ENCODE measurements around the gene BTBD2.

Gene BTBD2

GRCh38 chr19:2050991-2051772 is 35.7 kb upstream of the BTBD2 start, which contains the start of gene MKNK2:
Gene MKNK2, minus strand, starts transcription at chr19:2051244. Its CDS starts 393 bp downstream, at chr19:2050851.
- peak; percentile 89 to 92 (median 92) for DNase-seq (ENCODE audit: low read depth in 2 of 3, low spot score in 1 of 3)

- DNase-seq (ENCODE audit: low read depth in 2 of 3, low spot score in 1 of 3), result no peak
Measured at GRCh38 chr19:2050349-2050990, 35.0 kb upstream of the BTBD2 start.

GRCh38 chr19:2049741-2050348 is 34.3 kb upstream of the BTBD2 start:
- peak in 1 of 3 donors; percentile 49 for DNase-seq (ENCODE audit: low read depth in 2 of 3, low spot score in 1 of 3)

GRCh38 chr19:2048959-2049740 is 33.6 kb upstream of the BTBD2 start:
- DNase-seq (ENCODE audit: low read depth in 2 of 3, low spot score in 1 of 3), result no peak

GRCh38 chr19:2048104-2048958 is 32.8 kb upstream of the BTBD2 start:
- no peak for DNase-seq (ENCODE audit: low read depth in 2 of 3, low spot score in 1 of 3)

GRCh38 chr19:2047449-2048103 is 32.1 kb upstream of the BTBD2 start:
- no peak for DNase-seq (ENCODE audit: low read depth in 2 of 3, low spot score in 1 of 3)

GRCh38 chr19:2047076-2047448 is 31.5 kb upstream of the BTBD2 start:
- DNase-seq (ENCODE audit: low read depth in 2 of 3, low spot score in 1 of 3), result no peak

GRCh38 chr19:2046046-2046907 is 30.8 kb upstream of the BTBD2 start:
- no peak for DNase-seq (ENCODE audit: low read depth in 2 of 3, low spot score in 1 of 3)

- no peak for DNase-seq (ENCODE audit: low read depth in 2 of 3, low spot score in 1 of 3)
Measured at GRCh38 chr19:2045501-2046045, 30.1 kb upstream of the BTBD2 start.

GRCh38 chr19:2044709-2045500 is 29.4 kb upstream of the BTBD2 start:
- DNase-seq (ENCODE audit: low read depth in 2 of 3, low spot score in 1 of 3), result no peak

- DNase-seq (ENCODE audit: low read depth in 2 of 3, low spot score in 1 of 3), result no peak
Measured at GRCh38 chr19:2043961-2044708, 28.6 kb upstream of the BTBD2 start.

- no peak for DNase-seq (ENCODE audit: low read depth in 2 of 3, low spot score in 1 of 3)
Measured at GRCh38 chr19:2043251-2043641, 27.7 kb upstream of the BTBD2 start.

- no peak for DNase-seq (ENCODE audit: low read depth in 2 of 3, low spot score in 1 of 3)
Measured at GRCh38 chr19:2042485-2043250, 27.2 kb upstream of the BTBD2 start.

GRCh38 chr19:2041683-2042484 is 26.4 kb upstream of the BTBD2 start:
- DNase-seq (ENCODE audit: low read depth in 2 of 3, low spot score in 1 of 3), result peak; percentile 97 to 100 (median 99)

GRCh38 chr19:2041433-2041682 is 25.8 kb upstream of the BTBD2 start:
- no peak for DNase-seq (ENCODE audit: low read depth in 2 of 3, low spot score in 1 of 3)

Data from stimulated activated CD4-positive, alpha-beta T cell treated with anti-CD3 and anti-CD28 coated beads, Interleukin-12 subunit alpha, Interleukin-12 subunit beta, amount 100 ng/mL, for 48 hours (primary cell).